ENCODE data around the gene TAF3.

Gene TAF3

DNA sequence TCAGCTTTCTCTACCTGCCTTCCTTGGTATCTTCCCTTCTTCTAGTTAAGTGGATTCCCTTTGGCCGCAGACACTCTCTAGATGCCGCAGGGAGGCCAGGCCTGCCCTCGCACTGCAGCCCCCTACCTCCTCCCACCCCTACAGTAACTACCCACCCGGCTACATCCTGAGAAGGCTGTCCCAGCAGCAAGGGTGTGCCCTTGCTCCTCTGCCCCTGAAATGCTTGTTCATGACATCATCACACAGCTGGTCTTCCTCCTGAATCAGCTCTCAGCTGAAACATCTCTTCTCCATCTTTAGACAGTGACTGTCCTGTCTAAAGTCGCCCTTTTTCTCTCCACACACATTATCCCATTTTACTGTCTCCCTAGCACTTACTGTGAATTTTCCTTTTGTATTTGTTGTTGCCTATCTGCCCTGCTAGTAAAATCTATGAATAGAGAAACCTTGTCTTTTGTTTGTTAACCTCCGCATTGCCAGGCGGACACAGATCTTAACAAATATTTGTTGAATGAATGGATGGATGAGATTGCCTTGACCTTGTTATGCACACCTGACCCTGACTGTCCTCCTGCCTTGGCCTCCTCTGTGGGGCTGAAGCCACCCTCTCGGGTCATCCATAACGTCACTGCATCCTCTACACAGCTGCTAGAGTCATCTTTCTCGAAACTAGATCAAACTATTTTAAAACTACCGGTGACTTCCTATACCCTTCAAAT is 127.3 kb downstream of the TAF3 start:
- Histone ChIP-seq H3K27ac (ENCODE audit: low read length) (no peak overlapping the region), H3K27me3 (ENCODE audit: insufficient read depth, low read length, poor library complexity) (no peaks in the 10 kb centered on the region), H3K4me3 (ENCODE audit: low read depth in 1 of 2, low read length in 2 of 2) (no peak overlapping the region), H3K36me3 (ENCODE audit: insufficient read depth, low read length) (no peaks in the 10 kb centered on the region), H3K4me2 (ENCODE audit: insufficient read depth, low read length) (no peak overlapping the region), H3K79me2 (ENCODE audit: insufficient read depth, low read length) (0 out of 2 replicates have a peak, but pooled peaks cover 3% of the 10 kb centered on the region), H3K9me3 (ENCODE audit: insufficient read depth, low read length, severe bottlenecking) (no peaks in the 10 kb centered on the region), H3K4me1 (ENCODE audit: insufficient read depth, low read length) (no peaks in the 10 kb centered on the region), H4K20me1 (ENCODE audit: insufficient read depth, low read length) (peaks cover 4% of the 10 kb centered on the region; the same call in 1 of the 2 replicates), H2AFZ (ENCODE audit: low read depth, low read length) (no peak overlapping the region), H3K9ac (ENCODE audit: low read depth, low read length) (no peak overlapping the region)
- ATAC-seq (ENCODE audit: insufficient read depth, low read depth) (peak; percentile 47; the same call in 1 of the 3 replicates), DNase-seq (no peak)
- no peak for TF ChIP-seq EZH2 (IDR thresholded peaks at IDR 0.05; ENCODE audit: borderline replicate concordance, low read depth, low read length, severe bottlenecking)
- TF ChIP-seq, protein P1, sequence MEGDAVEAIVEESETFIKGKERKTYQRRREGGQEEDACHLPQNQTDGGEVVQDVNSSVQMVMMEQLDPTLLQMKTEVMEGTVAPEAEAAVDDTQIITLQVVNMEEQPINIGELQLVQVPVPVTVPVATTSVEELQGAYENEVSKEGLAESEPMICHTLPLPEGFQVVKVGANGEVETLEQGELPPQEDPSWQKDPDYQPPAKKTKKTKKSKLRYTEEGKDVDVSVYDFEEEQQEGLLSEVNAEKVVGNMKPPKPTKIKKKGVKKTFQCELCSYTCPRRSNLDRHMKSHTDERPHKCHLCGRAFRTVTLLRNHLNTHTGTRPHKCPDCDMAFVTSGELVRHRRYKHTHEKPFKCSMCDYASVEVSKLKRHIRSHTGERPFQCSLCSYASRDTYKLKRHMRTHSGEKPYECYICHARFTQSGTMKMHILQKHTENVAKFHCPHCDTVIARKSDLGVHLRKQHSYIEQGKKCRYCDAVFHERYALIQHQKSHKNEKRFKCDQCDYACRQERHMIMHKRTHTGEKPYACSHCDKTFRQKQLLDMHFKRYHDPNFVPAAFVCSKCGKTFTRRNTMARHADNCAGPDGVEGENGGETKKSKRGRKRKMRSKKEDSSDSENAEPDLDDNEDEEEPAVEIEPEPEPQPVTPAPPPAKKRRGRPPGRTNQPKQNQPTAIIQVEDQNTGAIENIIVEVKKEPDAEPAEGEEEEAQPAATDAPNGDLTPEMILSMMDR (IDR thresholded peaks at IDR 0.05; ENCODE audit: borderline replicate concordance, extremely low read depth, low read length, poor library complexity, severe bottlenecking), result no peak

DNA sequence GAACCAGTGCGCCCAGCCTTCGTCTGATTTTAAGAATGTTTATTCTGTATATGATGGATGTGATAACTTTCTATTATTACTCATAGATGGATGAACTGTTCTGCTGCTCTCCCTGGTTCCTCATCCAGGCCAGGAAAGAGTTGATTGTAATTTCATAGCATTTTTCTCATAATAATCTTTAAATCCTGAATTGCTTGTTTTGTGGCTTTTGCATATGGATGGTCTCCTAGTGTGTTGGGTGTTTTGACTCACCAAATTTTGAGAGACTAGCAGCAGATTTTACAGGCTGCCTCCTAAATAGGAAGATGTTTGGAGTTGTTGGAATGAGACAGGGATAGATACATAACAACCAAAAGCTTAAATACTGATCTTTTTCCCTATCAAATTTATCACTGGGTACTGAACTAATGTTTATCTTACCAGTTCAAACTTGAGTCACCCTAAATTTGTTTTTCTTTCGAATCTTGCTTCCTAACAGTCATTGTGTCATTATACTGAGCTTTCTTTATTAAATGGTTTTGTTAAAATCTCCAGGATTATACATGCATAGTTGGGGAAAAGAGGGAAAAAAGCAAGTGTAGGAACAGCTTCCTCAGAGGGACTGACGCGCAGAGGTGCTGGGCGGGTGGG is 130.2 kb downstream of the TAF3 start:
- TF ChIP-seq, protein P1 (IDR thresholded peaks at IDR 0.05; ENCODE audit: borderline replicate concordance, extremely low read depth, low read length, poor library complexity, severe bottlenecking), result no peak
- TF ChIP-seq EZH2 (IDR thresholded peaks at IDR 0.05; ENCODE audit: borderline replicate concordance, low read depth, low read length, severe bottlenecking), result no peak
- no peak overlapping the region for H3K9ac ChIP-seq (ENCODE audit: low read depth, low read length)
- no peaks in the 10 kb centered on the region for H3K9me3 ChIP-seq (ENCODE audit: insufficient read depth, low read length, severe bottlenecking)
- no peak overlapping the region for H3K4me2 ChIP-seq (ENCODE audit: insufficient read depth, low read length)
- H3K36me3 ChIP-seq (ENCODE audit: insufficient read depth, low read length), result no peaks in the 10 kb centered on the region
- H3K27me3 ChIP-seq (ENCODE audit: insufficient read depth, low read length, poor library complexity), result no peaks in the 10 kb centered on the region
- H3K27ac ChIP-seq (ENCODE audit: low read length), result no peak overlapping the region
- no peaks in the 10 kb centered on the region for H3K4me1 ChIP-seq (ENCODE audit: insufficient read depth, low read length)
- H3K4me3 ChIP-seq (ENCODE audit: low read depth in 1 of 2, low read length in 2 of 2), result no peak overlapping the region
- 0 out of 2 replicates have a peak, but pooled peaks cover 3% of the 10 kb centered on the region for H3K79me2 ChIP-seq (ENCODE audit: insufficient read depth, low read length)
- no peak overlapping the region for H2AFZ ChIP-seq (ENCODE audit: low read depth, low read length)
- ATAC-seq (ENCODE audit: insufficient read depth, low read depth), result no peak
- DNase-seq, result no peak
- 0 out of 2 replicates have a peak, but pooled peaks cover 4% of the 10 kb centered on the region for H4K20me1 ChIP-seq (ENCODE audit: insufficient read depth, low read length)

DNA sequence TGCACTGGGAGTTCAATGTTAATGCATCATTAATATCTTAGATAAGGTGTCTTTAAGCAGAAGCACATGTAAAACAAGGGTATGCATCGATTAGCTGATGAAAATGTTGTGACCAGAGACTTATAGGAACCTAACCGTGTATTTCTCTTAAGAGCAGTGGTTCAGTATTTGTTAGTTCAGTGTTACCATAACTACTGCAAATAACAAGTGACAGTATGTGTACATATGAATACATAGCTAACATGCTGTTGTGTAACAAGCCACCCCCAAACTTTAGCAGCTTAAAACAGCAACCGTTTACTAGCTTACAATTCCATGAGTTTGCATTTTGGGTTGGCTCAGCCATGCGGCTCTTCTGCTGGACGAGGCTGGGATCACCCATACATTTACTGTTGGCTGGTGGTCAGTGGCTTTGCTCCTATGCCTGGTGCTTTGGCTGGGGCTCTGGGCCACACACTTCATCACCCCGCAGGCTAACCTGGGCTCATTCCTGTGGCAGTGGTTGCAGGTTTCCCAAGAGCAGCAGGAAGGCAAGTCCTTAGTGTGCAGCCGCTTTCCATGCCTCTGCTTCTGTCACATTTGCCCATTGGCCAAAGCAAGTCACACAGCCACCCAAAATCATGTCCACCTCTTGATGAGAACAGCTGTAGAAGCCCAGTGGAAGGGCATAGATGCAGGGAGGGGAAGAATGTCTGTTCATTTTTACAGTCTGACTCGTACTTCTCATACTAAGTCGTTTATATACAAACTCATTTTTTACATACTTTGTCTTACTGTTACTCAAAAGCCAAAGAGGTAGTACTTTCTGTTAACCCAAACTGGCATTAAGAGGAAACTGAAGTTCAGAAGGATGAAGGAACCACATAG is 132.9 kb downstream of the TAF3 start:
- Histone ChIP-seq H4K20me1 (ENCODE audit: insufficient read depth, low read length) (no peaks in the 10 kb centered on the region), H3K4me1 (ENCODE audit: insufficient read depth, low read length) (peaks cover 1% of the 10 kb centered on the region; the same call in 1 of the 2 replicates), H3K36me3 (ENCODE audit: insufficient read depth, low read length) (no peaks in the 10 kb centered on the region), H3K79me2 (ENCODE audit: insufficient read depth, low read length) (0 out of 2 replicates have a peak, but pooled peaks cover under 1% of the 10 kb centered on the region), H3K4me2 (ENCODE audit: insufficient read depth, low read length) (no peak overlapping the region), H3K9me3 (ENCODE audit: insufficient read depth, low read length, severe bottlenecking) (no peaks in the 10 kb centered on the region), H3K27me3 (ENCODE audit: insufficient read depth, low read length, poor library complexity) (no peaks in the 10 kb centered on the region), H3K4me3 (ENCODE audit: low read depth in 1 of 2, low read length in 2 of 2) (no peak overlapping the region), H3K27ac (ENCODE audit: low read length) (no peak overlapping the region), H3K9ac (ENCODE audit: low read depth, low read length) (no peak overlapping the region), H2AFZ (ENCODE audit: low read depth, low read length) (no peak overlapping the region)
- no peak for TF ChIP-seq EZH2 (IDR thresholded peaks at IDR 0.05; ENCODE audit: borderline replicate concordance, low read depth, low read length, severe bottlenecking)
- TF ChIP-seq, protein P1 (IDR thresholded peaks at IDR 0.05; ENCODE audit: borderline replicate concordance, extremely low read depth, low read length, poor library complexity, severe bottlenecking), result no peak
- DNase-seq (no peak), ATAC-seq (ENCODE audit: insufficient read depth, low read depth) (no peak)

Measured in DND-41 (cell line).